Dedifferentiated amniotic fluid mesenchymal stem cell (primary cell): ENCODE measurements around the gene PAGR1.
"Not testable (repeated sequence)": the region's sequence is repeated elsewhere in the genome, so short reads cannot be mapped to it uniquely, and the experiment has no call there.

Experiments used
- DNase-seq: peaks from one replicate; pipeline ENCODE4 v3.0.0-alpha.2; 2016; ENCODE audit errors: extremely low spot score

Gene PAGR1

DNA sequence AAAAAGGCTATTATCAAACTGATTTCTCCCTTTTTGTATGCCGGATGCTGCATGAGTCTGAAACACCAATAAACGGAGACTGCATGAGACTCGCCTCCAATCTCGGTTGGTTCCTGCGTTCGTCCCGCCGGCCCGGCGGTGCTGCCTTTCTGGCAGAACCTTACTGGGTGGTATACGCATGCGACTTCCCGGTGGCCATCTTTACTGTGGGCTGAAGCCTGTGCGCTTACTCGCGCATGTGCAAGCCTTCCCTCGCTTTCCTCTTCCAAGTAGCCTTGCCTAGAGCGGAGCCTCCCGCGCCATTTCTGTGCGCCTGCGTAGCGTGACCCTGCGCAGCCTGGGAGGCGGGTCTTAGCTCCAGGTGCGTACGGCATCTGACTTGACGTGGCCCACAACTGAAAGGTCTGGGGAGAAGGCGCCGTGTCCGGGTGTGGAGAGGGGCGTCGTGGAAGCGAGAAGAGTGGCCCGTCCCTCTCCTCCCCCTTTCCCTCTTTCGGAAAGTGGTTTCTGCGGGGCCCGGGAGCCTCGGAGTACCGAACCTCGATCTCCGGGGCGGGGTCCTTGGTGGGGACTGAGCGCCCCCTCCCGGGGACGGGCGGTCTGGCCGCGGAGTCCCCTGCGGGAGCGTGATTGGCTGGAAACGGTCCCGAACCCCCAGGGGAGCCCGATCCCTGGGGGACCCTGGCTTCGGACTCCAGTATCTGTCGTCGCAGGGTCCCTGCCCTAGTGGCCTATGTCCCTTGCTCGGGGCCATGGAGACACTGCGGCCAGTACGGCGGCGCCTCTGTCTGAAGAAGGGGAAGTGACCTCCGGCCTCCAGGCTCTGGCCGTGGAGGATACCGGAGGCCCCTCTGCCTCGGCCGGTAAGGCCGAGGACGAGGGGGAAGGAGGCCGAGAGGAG lies at the start of gene PAGR1:
TSS of gene PAGR1 (plus strand) at position 360 of the 901 bp plus-strand sequence. CDS start at position 734, 374 bp downstream.
- DNase-seq = peak; percentile 99

DNA sequence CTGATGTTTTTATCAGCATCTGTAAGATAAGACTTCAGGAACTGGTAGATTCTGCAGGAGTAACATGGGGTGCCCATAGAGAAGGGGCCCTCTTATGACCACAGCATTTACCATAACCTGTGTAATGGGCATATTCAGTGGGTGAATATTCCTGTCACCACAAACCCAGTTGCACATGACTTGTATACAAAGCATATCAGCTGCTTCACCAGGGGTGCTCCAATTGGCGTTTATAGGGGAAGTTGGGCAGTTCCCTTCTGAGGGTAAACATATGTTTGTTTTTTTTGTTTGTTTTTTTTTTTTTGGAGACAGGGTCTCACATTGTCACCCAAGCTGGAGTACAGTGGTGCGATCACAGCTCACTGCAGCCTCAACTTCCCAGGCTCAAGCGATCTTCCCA lies 49.4 kb upstream of the PAGR1 start:
- DNase-seq = no peak

- no peak for DNase-seq
These were observed 48.9 kb upstream of the PAGR1 start for GRCh38 chr16:29767062-29767461.

- DNase-seq = no peak
These were observed 46.4 kb upstream of the PAGR1 start for GRCh38 chr16:29769507-29769906.

DNA sequence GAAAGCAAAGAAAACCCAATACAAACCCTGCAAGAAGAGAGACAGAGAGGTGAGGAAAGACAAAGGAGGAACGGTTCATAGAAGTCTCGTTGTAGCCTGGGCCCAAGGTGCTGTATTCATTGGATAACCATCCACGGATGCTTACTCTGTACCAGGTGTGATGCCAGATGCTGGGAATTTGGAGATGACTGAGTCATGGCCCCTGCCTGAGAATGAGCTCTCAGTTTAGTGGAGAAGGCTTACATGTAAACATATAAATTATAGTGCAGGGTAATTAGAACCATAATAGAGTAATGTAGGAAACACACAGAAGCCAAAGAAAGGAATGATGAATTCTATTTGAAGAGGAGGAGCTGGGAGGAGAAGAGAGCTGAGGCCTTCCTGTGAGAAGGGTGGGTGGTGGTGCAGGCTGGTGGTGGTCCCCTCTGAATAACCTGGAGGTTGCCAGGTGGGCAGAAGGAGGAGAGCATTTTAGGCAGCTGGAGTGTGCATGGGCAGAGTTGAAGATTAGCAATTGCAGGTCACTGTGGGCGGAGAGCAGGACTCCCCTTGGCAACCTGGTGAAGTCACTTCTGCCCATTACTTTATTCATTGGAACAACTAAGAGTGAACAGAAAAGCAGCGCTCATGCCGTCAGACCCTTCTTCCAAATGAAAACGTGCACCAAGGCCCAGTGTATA lies 45.6 kb upstream of the PAGR1 start:
- DNase-seq = no peak

GRCh38 chr16:29772330-29772729 lies 43.6 kb upstream of the PAGR1 start:
- not testable (repeated sequence) for DNase-seq

GRCh38 chr16:29774730-29775129 lies 41.2 kb upstream of the PAGR1 start:
- DNase-seq = no peak

GRCh38 chr16:29775742-29776408 lies 40.1 kb upstream of the PAGR1 start:
- no peak for DNase-seq

DNA sequence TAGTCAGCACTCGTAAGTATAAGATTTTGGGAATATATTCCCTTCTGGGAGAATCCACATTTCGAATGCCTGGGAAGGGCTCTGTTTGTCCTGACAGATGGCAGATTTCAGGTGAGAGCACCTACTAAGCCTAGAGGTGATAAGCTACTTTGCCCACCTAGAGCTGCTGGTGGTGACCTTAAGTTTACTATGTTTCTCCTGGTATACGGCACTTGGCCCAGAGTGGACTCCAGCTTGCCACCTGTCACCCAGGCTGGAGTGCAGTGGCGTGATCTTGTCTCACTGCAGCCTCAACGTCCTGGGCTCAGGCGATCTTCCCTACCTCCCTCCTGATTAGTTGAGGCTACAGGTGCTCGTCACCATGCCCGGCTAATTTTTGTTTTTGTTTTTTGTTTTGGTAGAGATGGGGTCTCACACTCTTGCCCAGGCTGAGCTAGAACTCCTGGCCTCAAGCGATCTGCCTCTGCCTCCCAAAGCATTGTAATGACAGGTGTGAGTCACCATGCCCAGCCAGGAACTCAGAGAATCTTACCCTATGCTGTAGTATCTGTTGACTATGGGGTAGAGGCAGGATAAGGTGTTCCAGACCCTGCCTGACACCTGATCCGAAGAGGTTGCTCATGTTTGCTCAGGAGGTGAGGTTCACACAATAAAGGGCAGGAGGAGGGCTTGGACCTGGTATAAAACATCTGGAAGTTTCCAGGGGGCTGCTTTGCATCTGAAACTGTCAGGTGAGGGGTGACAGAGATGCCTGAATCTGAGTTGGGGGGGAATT lies 38.2 kb upstream of the PAGR1 start, which contains the start of gene ZG16:
TSS of gene ZG16 (plus strand) at position 681 of the 775 bp plus-strand sequence. CDS start 1,011 bp downstream, outside the sequence.
- no peak for DNase-seq

DNA sequence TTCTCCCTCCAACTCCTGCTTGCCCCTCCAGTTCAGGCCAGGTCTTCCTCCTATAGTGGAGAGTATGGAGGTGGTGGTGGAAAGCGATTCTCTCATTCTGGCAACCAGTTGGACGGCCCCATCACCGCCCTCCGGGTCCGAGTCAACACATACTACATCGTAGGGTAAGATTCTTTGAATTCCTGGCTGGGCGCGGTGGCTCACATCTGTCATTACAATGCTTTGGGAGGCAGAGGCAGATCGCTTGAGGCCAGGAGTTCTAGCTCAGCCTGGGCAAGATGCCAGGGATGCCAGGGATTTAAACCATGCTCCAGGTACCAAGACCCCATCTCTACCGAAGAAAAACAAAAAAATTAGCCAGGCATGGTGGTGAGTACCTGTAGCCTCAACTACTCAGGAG lies 36.5 kb upstream of the PAGR1 start:
- DNase-seq = no peak

GRCh38 chr16:29783094-29783953 lies 32.6 kb upstream of the PAGR1 start:
- not testable (repeated sequence) for DNase-seq

DNA sequence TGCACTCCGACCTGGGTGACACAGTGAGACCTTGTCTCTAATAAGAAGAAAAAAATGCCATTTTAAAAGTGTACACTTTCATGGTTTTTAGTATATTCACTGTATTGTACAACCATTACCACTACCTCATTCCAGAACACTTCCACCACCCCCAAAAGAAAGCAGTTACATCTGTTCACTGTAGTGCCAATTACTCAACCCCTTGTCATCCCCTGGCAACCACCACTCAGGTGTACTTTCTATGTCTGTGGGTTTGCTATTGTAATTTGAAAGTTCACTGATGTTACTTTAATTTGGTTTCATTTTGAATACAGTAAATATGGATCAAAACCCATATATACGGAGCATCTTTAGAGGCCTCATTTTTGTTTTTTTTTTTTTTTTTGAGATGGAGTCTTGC lies 31.8 kb upstream of the PAGR1 start:
- DNase-seq = no peak

- DNase-seq = no peak
These were observed 31.0 kb upstream of the PAGR1 start for GRCh38 chr16:29784901-29785500.

GRCh38 chr16:29787155-29787554 lies 28.8 kb upstream of the PAGR1 start:
- not testable (repeated sequence) for DNase-seq

DNA sequence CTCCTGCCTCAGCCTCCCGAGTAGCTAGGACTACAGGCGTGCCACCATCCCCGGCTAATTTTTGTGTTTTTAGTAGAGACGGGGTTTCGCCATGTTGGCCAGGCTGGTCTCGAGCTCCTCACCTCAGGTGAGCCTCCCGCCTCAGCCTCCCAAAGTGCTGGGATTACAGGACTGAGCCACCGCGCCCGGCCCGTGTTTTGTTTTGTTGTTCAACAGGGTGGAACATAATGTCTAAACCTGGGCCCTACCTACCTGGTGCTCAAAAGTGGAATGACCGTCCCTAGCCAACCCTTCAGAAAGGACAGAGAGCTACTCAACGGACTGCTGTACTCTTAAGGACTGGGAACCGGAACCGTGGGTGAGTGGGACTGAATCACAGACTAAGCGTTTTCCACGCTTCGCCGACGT lies 26.2 kb upstream of the PAGR1 start:
- no peak for DNase-seq

DNA sequence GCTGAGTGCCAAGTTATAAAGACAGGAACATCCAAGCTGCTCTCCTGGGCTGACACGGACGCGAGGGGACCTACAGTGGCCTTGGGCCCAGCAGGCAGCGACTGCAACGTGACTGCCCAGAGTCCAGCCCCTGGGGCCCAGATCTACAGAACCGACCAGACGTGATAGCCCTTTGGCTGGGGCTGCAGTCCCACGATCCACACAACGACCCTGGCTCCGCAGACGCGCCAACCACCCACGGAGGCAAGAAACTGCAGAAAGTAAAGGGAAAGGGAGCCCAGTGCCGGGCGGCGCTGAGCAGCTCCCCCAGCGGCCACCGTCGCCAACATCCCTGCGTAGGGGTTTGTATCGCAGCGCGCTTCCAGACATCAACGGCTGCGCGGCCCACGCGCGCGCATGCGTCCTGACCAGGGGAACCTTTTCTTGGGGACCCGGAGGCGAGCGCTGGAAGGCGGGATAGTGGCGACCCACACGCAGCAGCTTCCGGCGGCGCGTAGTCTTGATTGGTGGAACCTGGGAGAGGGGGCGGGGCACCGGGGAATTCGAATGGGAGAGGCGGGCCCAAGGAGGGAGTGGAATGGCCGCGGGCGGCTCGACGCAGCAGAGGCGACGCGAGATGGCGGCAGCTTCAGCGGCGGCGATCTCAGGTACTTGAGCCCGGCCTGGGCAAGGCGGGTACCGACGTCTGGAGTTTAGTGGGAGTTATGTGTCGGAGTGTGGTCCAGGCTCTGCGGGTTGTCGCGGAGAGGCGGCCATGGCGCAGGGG lies 25.6 kb upstream of the PAGR1 start, which contains the start of gene KIF22:
TSS of gene KIF22 (plus strand) at position 569 of the 766 bp plus-strand sequence. CDS start at position 578, 9 bp downstream.
- DNase-seq = peak; percentile 98

GRCh38 chr16:29790949-29791844 lies 24.8 kb upstream of the PAGR1 start:
- no peak for DNase-seq
